ENCODE data around the gene SETD4.

- TF ChIP-seq CTCF (IDR thresholded peaks at IDR 0.05; ENCODE audit: low read length) (no peak), EZH2 (IDR thresholded peaks at IDR 0.05; ENCODE audit: borderline replicate concordance, low read length) (no peak)
Observed at GRCh38 chr21:36064085-36064460, 3.7 kb upstream of the SETD4 start.

All from OCI-LY1 (cell line).